ENCODE measurements around the gene SNX5. TPM values are rescaled to one million over a fixed set of nuclear protein-coding genes. Genes with fewer than 3 reads are reported as not detected.
A peak's percentile ranks its signal among the peaks of the same experiment; 100 is the strongest.

SNX5 gene
- total and polyA plus RNA-seq, 2 of the 13 experiments (the other 11 are each of a cell fraction or from before 2014, with no cell fraction given) = 664 to 1,040 TPM

DNA sequence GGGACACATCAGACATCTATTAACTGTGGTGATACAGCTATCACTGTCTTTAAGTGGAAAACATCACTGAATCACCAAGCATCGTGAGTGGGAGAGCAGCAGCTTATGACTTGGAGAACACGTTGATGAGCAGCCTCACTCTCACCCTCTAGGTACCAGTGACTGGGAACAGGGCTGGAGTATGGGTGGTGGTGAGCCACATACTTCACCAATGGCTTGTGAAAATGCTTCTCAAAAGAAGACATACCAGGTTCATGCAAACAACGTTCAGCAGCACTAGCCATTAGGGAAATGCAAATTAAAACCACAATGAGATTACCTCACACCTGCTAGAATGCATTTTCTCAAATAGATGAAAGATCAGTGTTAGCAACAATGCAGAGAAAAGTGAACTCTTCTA is 25.3 kb downstream of the SNX5 start:
- Histone ChIP-seq H3K79me2 (ENCODE audit: insufficient read depth, low read length) (peaks cover 20% of the 10 kb centered on the region), H3K9me3 (ENCODE audit: low read length) (no peaks in the 10 kb centered on the region), H3K27me3 (ENCODE audit: control insufficient read depth in 1 of 2, insufficient read depth in 2 of 2, low read length in 2 of 2) (no peaks in the 10 kb centered on the region), H3K36me3 (replicated peaks in 1 of 2; ENCODE audit: control insufficient read depth in 1 of 2, insufficient read depth in 2 of 2, low read length in 2 of 2) (peaks cover 37 to 63% of the 10 kb centered on the region in 2 experiments), H4K20me1 (ENCODE audit: insufficient read depth, low read length) (peaks cover 23% of the 10 kb centered on the region), H3K27ac (ENCODE audit: extremely low read length, insufficient read depth, low read length) (no peak overlapping the region), H3K4me2 (ENCODE audit: low read depth, low read length) (no peak overlapping the region), H3K9ac (ENCODE audit: insufficient read depth, low read depth, low read length) (no peak overlapping the region), H2AFZ (ENCODE audit: low read length) (no peak overlapping the region), H3K4me3 (replicated peaks in 1 of 3; ENCODE audit: insufficient read depth in 1 of 3, low read depth in 2 of 3, low read length in 3 of 3) (no peak overlapping the region), H3K4me1 (ENCODE audit: insufficient read depth, low read length) (peaks cover 23% of the 10 kb centered on the region)
- intact Hi-C loops (cut with micrococcal nuclease; ENCODE audit: unreplicated experiment) (no loop called here), in situ Hi-C loops (cut with HindIII; ENCODE audit: extremely low pct_ligation_motif_present, low pct_unique_long_range_greater_than_20kb) (no loop called here)
- no TSS peak for BruUV-seq (replicated peaks)
- no peak for DNase-seq (ENCODE audit: low spot score)
- no peak for FAIRE-seq
- TF ChIP-seq RBM22 (optimal IDR thresholded peaks at IDR 0.05; ENCODE audit: low read length) = peak; percentile 99
- no peak for TF ChIP-seq ZBTB7B (CRISPR knock-in tag; IDR thresholded peaks at IDR 0.05)
- TF ChIP-seq, protein P1, sequence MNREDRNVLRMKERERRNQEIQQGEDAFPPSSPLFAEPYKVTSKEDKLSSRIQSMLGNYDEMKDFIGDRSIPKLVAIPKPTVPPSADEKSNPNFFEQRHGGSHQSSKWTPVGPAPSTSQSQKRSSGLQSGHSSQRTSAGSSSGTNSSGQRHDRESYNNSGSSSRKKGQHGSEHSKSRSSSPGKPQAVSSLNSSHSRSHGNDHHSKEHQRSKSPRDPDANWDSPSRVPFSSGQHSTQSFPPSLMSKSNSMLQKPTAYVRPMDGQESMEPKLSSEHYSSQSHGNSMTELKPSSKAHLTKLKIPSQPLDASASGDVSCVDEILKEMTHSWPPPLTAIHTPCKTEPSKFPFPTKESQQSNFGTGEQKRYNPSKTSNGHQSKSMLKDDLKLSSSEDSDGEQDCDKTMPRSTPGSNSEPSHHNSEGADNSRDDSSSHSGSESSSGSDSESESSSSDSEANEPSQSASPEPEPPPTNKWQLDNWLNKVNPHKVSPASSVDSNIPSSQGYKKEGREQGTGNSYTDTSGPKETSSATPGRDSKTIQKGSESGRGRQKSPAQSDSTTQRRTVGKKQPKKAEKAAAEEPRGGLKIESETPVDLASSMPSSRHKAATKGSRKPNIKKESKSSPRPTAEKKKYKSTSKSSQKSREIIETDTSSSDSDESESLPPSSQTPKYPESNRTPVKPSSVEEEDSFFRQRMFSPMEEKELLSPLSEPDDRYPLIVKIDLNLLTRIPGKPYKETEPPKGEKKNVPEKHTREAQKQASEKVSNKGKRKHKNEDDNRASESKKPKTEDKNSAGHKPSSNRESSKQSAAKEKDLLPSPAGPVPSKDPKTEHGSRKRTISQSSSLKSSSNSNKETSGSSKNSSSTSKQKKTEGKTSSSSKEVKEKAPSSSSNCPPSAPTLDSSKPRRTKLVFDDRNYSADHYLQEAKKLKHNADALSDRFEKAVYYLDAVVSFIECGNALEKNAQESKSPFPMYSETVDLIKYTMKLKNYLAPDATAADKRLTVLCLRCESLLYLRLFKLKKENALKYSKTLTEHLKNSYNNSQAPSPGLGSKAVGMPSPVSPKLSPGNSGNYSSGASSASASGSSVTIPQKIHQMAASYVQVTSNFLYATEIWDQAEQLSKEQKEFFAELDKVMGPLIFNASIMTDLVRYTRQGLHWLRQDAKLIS (CRISPR knock-in tag; IDR thresholded peaks at IDR 0.05) = 0 out of 2 replicates have a peak, but pooled peaks have one; percentile 39
- TF ChIP-seq POLR2AphosphoS2 (IDR thresholded peaks at IDR 0.05; ENCODE audit: low read depth, low read length) = 0 out of 2 replicates have a peak, but pooled peaks have one; percentile 52
- peak; percentile 63 for TF ChIP-seq POLR2G (IDR thresholded peaks at IDR 0.05; ENCODE audit: low read depth, low read length)
- TF ChIP-seq, protein P2, sequence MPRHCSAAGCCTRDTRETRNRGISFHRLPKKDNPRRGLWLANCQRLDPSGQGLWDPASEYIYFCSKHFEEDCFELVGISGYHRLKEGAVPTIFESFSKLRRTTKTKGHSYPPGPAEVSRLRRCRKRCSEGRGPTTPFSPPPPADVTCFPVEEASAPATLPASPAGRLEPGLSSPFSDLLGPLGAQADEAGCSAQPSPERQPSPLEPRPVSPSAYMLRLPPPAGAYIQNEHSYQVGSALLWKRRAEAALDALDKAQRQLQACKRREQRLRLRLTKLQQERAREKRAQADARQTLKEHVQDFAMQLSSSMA (CRISPR knock-in tag; IDR thresholded peaks at IDR 0.05) = no peak
- peak in 1 of 2 experiments; percentile 48; a peak in 1 of 4 replicates for TF ChIP-seq POLR2A (IDR thresholded peaks at IDR 0.05; ENCODE audit: insufficient read depth in 1 of 2, low read depth in 2 of 2, low read length in 2 of 2)
- WGBS (ENCODE audit: low lambda C conversion rate) = 89% methylated on average over 3 of the region's 3 CpGs
- ATAC-seq = no peak
- ChIA-PET CTCF (ENCODE audit: low intra/inter-chr PET ratio, low total read pairs) (no interaction called here), POLR2A (no interaction called here)
